Gastrocnemius medialis (tissue), 4 donors: ENCODE measurements around the gene CXCL14. TPM values are rescaled to one million over a fixed set of nuclear protein-coding genes. Genes with fewer than 3 reads are reported as not detected.

Source experiments
- ATAC-seq, 2 donors: fragments of 150-250 bp; one replicate each; pipeline ENCODE4 v1.9.1; 2016
- DNase-seq, 2 donors: peaks; one replicate each; pipeline ENCODE4 v3.0.0-alpha.2; 2019
- H3K27ac ChIP-seq, 4 donors: fragments of 200-600 bp; sonication (generic); 1 replicate in 1 of 4; 2 replicates in 3 of 4; pipeline ENCODE4 v1.5.1; 2016 to 2018; ENCODE audit warnings: mild to moderate bottlenecking in 2 of 4, moderate library complexity in 1 of 4
- H3K27me3 ChIP-seq, 3 donors: fragments of 200-600 bp; sonication (generic) in 2 of 3; 1 replicate in 1 of 3; 2 replicates in 2 of 3; pipeline versions ENCODE4 v1.5.1 to v1.6.0; 2016 to 2019; ENCODE audit warnings: mild to moderate bottlenecking in 1 of 3, moderate library complexity in 1 of 3
- H3K36me3 ChIP-seq, 2 donors: fragments of 200-600 bp; sonication (generic) in 1 of 2; one replicate each; pipeline ENCODE4 v1.5.1; 2017 to 2018
- H3K4me1 ChIP-seq, 2 donors: fragments of 200-600 bp; sonication (generic) in 1 of 2; one replicate each; pipeline ENCODE4 v1.5.1; 2016 to 2017; ENCODE audit warnings: mild to moderate bottlenecking in 2 of 2
- H3K4me3 ChIP-seq, 4 donors: fragments of 200-600 bp; sonication (generic) in 3 of 4; 1 replicate in 1 of 4; 2 replicates in 3 of 4; pipeline ENCODE4 v1.5.1; 2016 to 2019; ENCODE audit warnings: mild to moderate bottlenecking in 2 of 4
- H3K9me3 ChIP-seq, 3 donors: fragments of 200-600 bp; sonication (generic) in 2 of 3; 1 replicate in 1 of 3; 2 replicates in 2 of 3; pipeline ENCODE4 v1.5.1; 2016 to 2019
- CTCF ChIP-seq, 5 experiments: fragments of 450-650 bp in 3 of 5; fragments of 200-600 bp in 2 of 5; sonication (generic) in 2 of 5; IDR thresholded peaks in 4 of 5; conservative IDR thresholded peaks in 1 of 5; 1 replicate in 4 of 5; 2 replicates in 1 of 5; pipeline ENCODE4 v1.5.1; 2016 to 2019; ENCODE audit warnings: antibody characterized with exemption in 5 of 5, mild to moderate bottlenecking in 3 of 5, moderate library complexity in 3 of 5
- POLR2A ChIP-seq, 2 donors: fragments of 450-650 bp; IDR thresholded peaks; one replicate each; pipeline ENCODE4 v1.6.1; 2017; ENCODE audit warnings: antibody characterized with exemption in 2 of 2, mild to moderate bottlenecking in 2 of 2, moderate library complexity in 2 of 2
- in situ Hi-C, 4 donors: fragments of 200-750 bp; cut with MboI; loops; one replicate each; pipeline versions ENCODE4 v1.15.0 to v1.8.0; 2017; ENCODE audit warnings: low sequenced_read_pairs in 4 of 4
- intact Hi-C: fragments of 100-400 bp; cut with DNase I; formaldehyde crosslinking; loops from one replicate; pipeline ENCODE4 v1.15.1; 2023; ENCODE audit warnings: low total_unique reads
- total RNA-seq, 4 donors: library from RNA; depleted of rRNA; stranded (reverse); fragments of >200 nt; gene quantifications; one replicate each; pipeline versions ENCODE4 v1.1.0 to v1.2.3, GENCODE V29; 2016

Gene CXCL14
- total RNA-seq, 4 donors from 2014 or later, result 2.3 to 96.2 (median 17.8) TPM

GRCh38 chr5:135591277-135591676 is 12.5 kb upstream of the CXCL14 start:
- no peak overlapping the region for H3K4me3 ChIP-seq
- H3K9me3 ChIP-seq, result no peaks in the 10 kb centered on the region
- no peak for TF ChIP-seq POLR2A (IDR thresholded peaks at IDR 0.05)
- TF ChIP-seq CTCF (IDR thresholded peaks at IDR 0.05 in 4 of 5, conservative IDR thresholded peaks at IDR 0.05 in 1 of 5), result no peak
- H3K27ac ChIP-seq, result no peak overlapping the region
- DNase-seq (no peak), ATAC-seq (no peak)
- in situ Hi-C loops, result no loop called here
- H3K27me3 ChIP-seq, result no peaks in the 10 kb centered on the region
- no peaks in the 10 kb centered on the region for H3K36me3 ChIP-seq
- H3K4me1 ChIP-seq, result no peaks in the 10 kb centered on the region
- intact Hi-C loops, result no loop called here

- no peak for TF ChIP-seq CTCF (IDR thresholded peaks at IDR 0.05 in 4 of 5, conservative IDR thresholded peaks at IDR 0.05 in 1 of 5)
- no peak for TF ChIP-seq POLR2A (IDR thresholded peaks at IDR 0.05)
- ATAC-seq (no peak), DNase-seq (no peak)
- Histone ChIP-seq H3K36me3 (no peaks in the 10 kb centered on the region), H3K9me3 (no peaks in the 10 kb centered on the region), H3K27me3 (peaks cover 0 to 2% (median 0%) of the 10 kb centered on the region in 3 donors), H3K4me3 (no peak overlapping the region), H3K27ac (no peak overlapping the region), H3K4me1 (no peaks in the 10 kb centered on the region)
- intact Hi-C loops (no loop called here), in situ Hi-C loops (no loop called here)
Observed at GRCh38 chr5:135589152-135589551, 10.4 kb upstream of the CXCL14 start.

- DNase-seq (no peak), ATAC-seq (no peak)
- Histone ChIP-seq H3K9me3 (no peaks in the 10 kb centered on the region), H3K27me3 (peaks cover 0 to 2% (median 0%) of the 10 kb centered on the region in 3 donors), H3K36me3 (no peaks in the 10 kb centered on the region), H3K27ac (no peak overlapping the region), H3K4me1 (no peaks in the 10 kb centered on the region), H3K4me3 (no peak overlapping the region)
- intact Hi-C loops, result no loop called here
- TF ChIP-seq POLR2A (IDR thresholded peaks at IDR 0.05) (no peak), CTCF (IDR thresholded peaks at IDR 0.05 in 4 of 5, conservative IDR thresholded peaks at IDR 0.05 in 1 of 5) (no peak)
- in situ Hi-C loops, result no loop called here
Observed at GRCh38 chr5:135587721-135588663, 9.2 kb upstream of the CXCL14 start.

DNA sequence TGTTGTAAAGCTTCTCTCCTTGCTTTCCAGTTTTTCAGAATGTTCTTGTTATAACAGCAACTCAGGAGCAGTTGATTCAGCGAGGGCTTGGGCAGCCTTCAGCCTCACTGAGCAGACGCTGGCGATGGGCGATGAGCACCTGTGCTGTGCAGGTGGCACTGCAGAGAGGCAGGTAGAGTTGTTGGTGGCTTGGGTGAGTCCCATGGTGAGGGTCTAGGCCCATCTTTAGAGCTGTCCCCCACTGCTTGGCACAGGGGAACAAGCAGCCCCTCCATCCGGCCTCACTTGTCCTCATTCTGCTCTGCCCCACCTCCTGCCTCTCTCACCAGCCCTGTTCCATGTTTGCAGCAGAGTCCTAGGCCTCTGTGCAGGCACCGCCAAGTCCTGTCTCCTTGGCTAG is 6.1 kb upstream of the CXCL14 start:
- in situ Hi-C loops, result no loop called here
- H3K27me3 ChIP-seq, result peaks cover 8 to 16% (median 9%) of the 10 kb centered on the region in 3 donors
- DNase-seq, result no peak

More for the DNA sequence above, 6.1 kb upstream of the CXCL14 start:
- ATAC-seq, result no peak
- intact Hi-C loops, result no loop called here
- H3K9me3 ChIP-seq, result no peaks in the 10 kb centered on the region
- no peaks in the 10 kb centered on the region for H3K36me3 ChIP-seq
- no peak overlapping the region for H3K4me3 ChIP-seq
- TF ChIP-seq CTCF (IDR thresholded peaks at IDR 0.05 in 4 of 5, conservative IDR thresholded peaks at IDR 0.05 in 1 of 5) (no peak), POLR2A (IDR thresholded peaks at IDR 0.05) (no peak)
- no peak overlapping the region for H3K27ac ChIP-seq
- H3K4me1 ChIP-seq, result no peaks in the 10 kb centered on the region
